SK-N-SH treated with all-trans-retinoic acid at 6 μM for 48 hours (cell line): ENCODE results near the gene MYH13.
A peak's percentile ranks its signal among the peaks of the same experiment; 100 is the strongest.

Source experiments
- ATAC-seq: fragments of 200-7000 bp; cut with Tn5 transposase; 3 replicates; pipeline ENCODE4 v1.9.1; 2020; ENCODE audit warnings: mild to moderate bottlenecking, moderate library complexity
- ARNTL ChIP-seq: fragments of 450-650 bp; formaldehyde crosslinking; IDR thresholded peaks from 2 replicates; pipeline ENCODE4 v1.5.0; 2020; ENCODE audit warnings: low read depth, mild to moderate bottlenecking, moderate library complexity, borderline replicate concordance
- BACH2 ChIP-seq: fragments of 250-450 bp; sonication (Bioruptor Pico); IDR thresholded peaks from 2 replicates; pipeline ENCODE4 v1.9.0; 2021; ENCODE audit warnings: mild to moderate bottlenecking, borderline replicate concordance
- CREB5 ChIP-seq: fragments of 250-450 bp; sonication (Bioruptor Pico); IDR thresholded peaks from 2 replicates; pipeline ENCODE4 v1.5.1; 2020; ENCODE audit warnings: low read depth, mild to moderate bottlenecking, moderate library complexity
- CSRNP3 ChIP-seq: fragments of 250-450 bp; sonication (Bioruptor Pico); IDR thresholded peaks from 2 replicates; pipeline ENCODE4 v1.5.1; 2021; ENCODE audit warnings: mild to moderate bottlenecking, moderate library complexity
- OSR1 ChIP-seq: fragments of 250-450 bp; sonication (Bioruptor Pico); IDR thresholded peaks from 2 replicates; pipeline ENCODE4 v1.8.0; 2022; ENCODE audit warnings: moderate library complexity, mild to moderate bottlenecking, inconsistent platforms
- SNAI2 ChIP-seq: fragments of 250-450 bp; sonication (Bioruptor Pico); IDR thresholded peaks from 2 replicates; pipeline ENCODE4 v1.5.0; 2020; ENCODE audit warnings: mild to moderate bottlenecking, moderate library complexity
- TCF4 ChIP-seq: fragments of 250-450 bp; sonication (Bioruptor Pico); IDR thresholded peaks from 2 replicates; pipeline ENCODE4 v1.8.0; 2021; ENCODE audit warnings: mild to moderate bottlenecking, moderate library complexity, borderline replicate concordance
- TOX ChIP-seq: fragments of 250-450 bp; sonication (Bioruptor Pico); IDR thresholded peaks from 2 replicates; pipeline ENCODE4 v1.8.0; 2021; ENCODE audit warnings: mild to moderate bottlenecking, moderate library complexity, borderline replicate concordance
- ZC3H10 ChIP-seq: fragments of 250-450 bp; sonication (Bioruptor Pico); IDR thresholded peaks from 2 replicates; pipeline ENCODE4 v1.5.1; 2021; ENCODE audit warnings: mild to moderate bottlenecking, moderate library complexity
- ZNF565 ChIP-seq: fragments of 450-650 bp; formaldehyde crosslinking; conservative IDR thresholded peaks from 2 replicates; pipeline ENCODE4 v1.5.0; 2020; ENCODE audit warnings: low read depth, mild to moderate bottlenecking, moderate library complexity
- ZNF8 ChIP-seq: fragments of 450-650 bp; formaldehyde crosslinking; IDR thresholded peaks from 2 replicates; pipeline ENCODE4 v1.5.0; 2020; ENCODE audit warnings: mild to moderate bottlenecking, moderate library complexity
- TF ChIP-seq, protein P1 (sequence below): fragments of 250-450 bp; sonication (Bioruptor Pico); IDR thresholded peaks from 2 replicates; pipeline ENCODE4 v1.5.0; 2020; ENCODE audit warnings: mild to moderate bottlenecking, moderate library complexity
- TF ChIP-seq, protein P2 (sequence below): fragments of 250-450 bp; sonication (Bioruptor Pico); IDR thresholded peaks from 2 replicates; pipeline ENCODE4 v1.8.0; 2021; ENCODE audit warnings: low read depth, mild to moderate bottlenecking, moderate library complexity, borderline replicate concordance
- TF ChIP-seq, protein P3 (sequence below): fragments of 250-450 bp; sonication (Bioruptor Pico); IDR thresholded peaks from 2 replicates; pipeline ENCODE4 v1.8.0; 2020; ENCODE audit warnings: mild to moderate bottlenecking, moderate library complexity, borderline replicate concordance

The MYH13 gene

GRCh38 chr17:10286324-10286723 is 86.5 kb downstream of the MYH13 start:
- ATAC-seq: no peak
- TF ChIP-seq, protein P1, sequence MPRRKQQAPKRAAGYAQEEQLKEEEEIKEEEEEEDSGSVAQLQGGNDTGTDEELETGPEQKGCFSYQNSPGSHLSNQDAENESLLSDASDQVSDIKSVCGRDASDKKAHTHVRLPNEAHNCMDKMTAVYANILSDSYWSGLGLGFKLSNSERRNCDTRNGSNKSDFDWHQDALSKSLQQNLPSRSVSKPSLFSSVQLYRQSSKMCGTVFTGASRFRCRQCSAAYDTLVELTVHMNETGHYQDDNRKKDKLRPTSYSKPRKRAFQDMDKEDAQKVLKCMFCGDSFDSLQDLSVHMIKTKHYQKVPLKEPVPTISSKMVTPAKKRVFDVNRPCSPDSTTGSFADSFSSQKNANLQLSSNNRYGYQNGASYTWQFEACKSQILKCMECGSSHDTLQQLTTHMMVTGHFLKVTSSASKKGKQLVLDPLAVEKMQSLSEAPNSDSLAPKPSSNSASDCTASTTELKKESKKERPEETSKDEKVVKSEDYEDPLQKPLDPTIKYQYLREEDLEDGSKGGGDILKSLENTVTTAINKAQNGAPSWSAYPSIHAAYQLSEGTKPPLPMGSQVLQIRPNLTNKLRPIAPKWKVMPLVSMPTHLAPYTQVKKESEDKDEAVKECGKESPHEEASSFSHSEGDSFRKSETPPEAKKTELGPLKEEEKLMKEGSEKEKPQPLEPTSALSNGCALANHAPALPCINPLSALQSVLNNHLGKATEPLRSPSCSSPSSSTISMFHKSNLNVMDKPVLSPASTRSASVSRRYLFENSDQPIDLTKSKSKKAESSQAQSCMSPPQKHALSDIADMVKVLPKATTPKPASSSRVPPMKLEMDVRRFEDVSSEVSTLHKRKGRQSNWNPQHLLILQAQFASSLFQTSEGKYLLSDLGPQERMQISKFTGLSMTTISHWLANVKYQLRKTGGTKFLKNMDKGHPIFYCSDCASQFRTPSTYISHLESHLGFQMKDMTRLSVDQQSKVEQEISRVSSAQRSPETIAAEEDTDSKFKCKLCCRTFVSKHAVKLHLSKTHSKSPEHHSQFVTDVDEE (CRISPR knock-in tag): no peak
- TF ChIP-seq, protein P2, sequence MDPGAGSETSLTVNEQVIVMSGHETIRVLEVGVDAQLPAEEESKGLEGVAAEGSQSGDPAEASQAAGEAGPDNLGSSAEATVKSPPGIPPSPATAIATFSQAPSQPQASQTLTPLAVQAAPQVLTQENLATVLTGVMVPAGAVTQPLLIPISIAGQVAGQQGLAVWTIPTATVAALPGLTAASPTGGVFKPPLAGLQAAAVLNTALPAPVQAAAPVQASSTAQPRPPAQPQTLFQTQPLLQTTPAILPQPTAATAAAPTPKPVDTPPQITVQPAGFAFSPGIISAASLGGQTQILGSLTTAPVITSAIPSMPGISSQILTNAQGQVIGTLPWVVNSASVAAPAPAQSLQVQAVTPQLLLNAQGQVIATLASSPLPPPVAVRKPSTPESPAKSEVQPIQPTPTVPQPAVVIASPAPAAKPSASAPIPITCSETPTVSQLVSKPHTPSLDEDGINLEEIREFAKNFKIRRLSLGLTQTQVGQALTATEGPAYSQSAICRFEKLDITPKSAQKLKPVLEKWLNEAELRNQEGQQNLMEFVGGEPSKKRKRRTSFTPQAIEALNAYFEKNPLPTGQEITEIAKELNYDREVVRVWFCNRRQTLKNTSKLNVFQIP (CRISPR knock-in tag): no peak
- TF ChIP-seq CREB5 (CRISPR knock-in tag) (no peak), OSR1 (CRISPR knock-in tag) (no peak), ARNTL (no peak), ZC3H10 (CRISPR knock-in tag) (no peak), BACH2 (CRISPR knock-in tag) (no peak)

GRCh38 chr17:10285896-10286295 is 86.9 kb downstream of the MYH13 start:
- ATAC-seq: no peak

GRCh38 chr17:10280068-10280467 is 92.7 kb downstream of the MYH13 start:
- ATAC-seq: no peak
- no peak for TF ChIP-seq TOX (CRISPR knock-in tag)
- no peak for TF ChIP-seq ZNF8 (CRISPR knock-in tag)
- TF ChIP-seq, protein P3, sequence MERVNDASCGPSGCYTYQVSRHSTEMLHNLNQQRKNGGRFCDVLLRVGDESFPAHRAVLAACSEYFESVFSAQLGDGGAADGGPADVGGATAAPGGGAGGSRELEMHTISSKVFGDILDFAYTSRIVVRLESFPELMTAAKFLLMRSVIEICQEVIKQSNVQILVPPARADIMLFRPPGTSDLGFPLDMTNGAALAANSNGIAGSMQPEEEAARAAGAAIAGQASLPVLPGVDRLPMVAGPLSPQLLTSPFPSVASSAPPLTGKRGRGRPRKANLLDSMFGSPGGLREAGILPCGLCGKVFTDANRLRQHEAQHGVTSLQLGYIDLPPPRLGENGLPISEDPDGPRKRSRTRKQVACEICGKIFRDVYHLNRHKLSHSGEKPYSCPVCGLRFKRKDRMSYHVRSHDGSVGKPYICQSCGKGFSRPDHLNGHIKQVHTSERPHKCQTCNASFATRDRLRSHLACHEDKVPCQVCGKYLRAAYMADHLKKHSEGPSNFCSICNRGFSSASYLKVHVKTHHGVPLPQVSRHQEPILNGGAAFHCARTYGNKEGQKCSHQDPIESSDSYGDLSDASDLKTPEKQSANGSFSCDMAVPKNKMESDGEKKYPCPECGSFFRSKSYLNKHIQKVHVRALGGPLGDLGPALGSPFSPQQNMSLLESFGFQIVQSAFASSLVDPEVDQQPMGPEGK (CRISPR knock-in tag): no peak

More at GRCh38 chr17:10285896-10286295, 86.9 kb downstream of the MYH13 start:
- TF ChIP-seq ZNF565 (no peak), CSRNP3 (CRISPR knock-in tag) (no peak)
- TF ChIP-seq, protein P3 (CRISPR knock-in tag): no peak
- TF ChIP-seq, protein P2 (CRISPR knock-in tag): no peak

GRCh38 chr17:10278218-10278617 is 94.6 kb downstream of the MYH13 start:
- TF ChIP-seq CREB5 (CRISPR knock-in tag) (no peak), TCF4 (CRISPR knock-in tag) (no peak), SNAI2 (CRISPR knock-in tag) (no peak), ARNTL (no peak), OSR1 (CRISPR knock-in tag) (no peak), BACH2 (CRISPR knock-in tag) (no peak)
- TF ChIP-seq, protein P3 (CRISPR knock-in tag): no peak
- peak; percentile 51; the same call in 1 of the 3 replicates for ATAC-seq
